Ovary (tissue), 3 donors: Measurements from ENCODE around the gene ING4.

Experiments
- EP300 ChIP-seq: sonication (generic); formaldehyde crosslinking; IDR thresholded peaks from one replicate; pipeline ENCODE4 v1.6.1; 2017; ENCODE audit warnings: antibody characterized with exemption
- POLR2A ChIP-seq: fragments of 450-650 bp; IDR thresholded peaks from one replicate; pipeline ENCODE4 v1.6.1; 2017; ENCODE audit warnings: antibody characterized with exemption, mild to moderate bottlenecking, moderate library complexity
- TF ChIP-seq, protein P1 (sequence below), 3 donors: fragments of 450-650 bp in 2 of 3; fragments of 200-600 bp in 1 of 3; IDR thresholded peaks; one replicate each; pipeline versions ENCODE4 v1.5.1 to v1.8.0; 2016 to 2022; ENCODE audit warnings: antibody characterized with exemption in 3 of 3, mild to moderate bottlenecking in 1 of 3
- donor health status: DM: no; HTN: no; CAD: no.

DNA sequence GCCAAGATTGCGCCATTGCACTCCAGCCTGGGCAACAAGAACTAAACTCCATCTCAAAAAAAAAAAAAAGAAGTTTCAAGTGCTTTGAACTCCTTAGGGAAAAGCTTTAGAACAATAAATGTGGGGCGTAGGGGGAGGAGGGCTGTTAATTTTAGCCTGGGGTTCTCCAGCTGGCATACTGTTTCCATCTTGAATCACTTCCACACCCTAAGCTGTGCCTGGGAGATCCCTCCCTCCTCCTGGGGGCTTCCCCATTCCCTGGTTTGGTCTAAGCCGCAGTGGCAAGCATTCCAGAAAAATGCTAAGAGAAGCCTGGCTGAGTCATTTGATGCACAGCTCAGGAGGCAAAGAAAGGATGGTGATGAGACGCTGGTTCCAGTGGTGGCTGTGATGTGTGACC lies 28.6 kb upstream of the ING4 start:
- TF ChIP-seq, protein P1, sequence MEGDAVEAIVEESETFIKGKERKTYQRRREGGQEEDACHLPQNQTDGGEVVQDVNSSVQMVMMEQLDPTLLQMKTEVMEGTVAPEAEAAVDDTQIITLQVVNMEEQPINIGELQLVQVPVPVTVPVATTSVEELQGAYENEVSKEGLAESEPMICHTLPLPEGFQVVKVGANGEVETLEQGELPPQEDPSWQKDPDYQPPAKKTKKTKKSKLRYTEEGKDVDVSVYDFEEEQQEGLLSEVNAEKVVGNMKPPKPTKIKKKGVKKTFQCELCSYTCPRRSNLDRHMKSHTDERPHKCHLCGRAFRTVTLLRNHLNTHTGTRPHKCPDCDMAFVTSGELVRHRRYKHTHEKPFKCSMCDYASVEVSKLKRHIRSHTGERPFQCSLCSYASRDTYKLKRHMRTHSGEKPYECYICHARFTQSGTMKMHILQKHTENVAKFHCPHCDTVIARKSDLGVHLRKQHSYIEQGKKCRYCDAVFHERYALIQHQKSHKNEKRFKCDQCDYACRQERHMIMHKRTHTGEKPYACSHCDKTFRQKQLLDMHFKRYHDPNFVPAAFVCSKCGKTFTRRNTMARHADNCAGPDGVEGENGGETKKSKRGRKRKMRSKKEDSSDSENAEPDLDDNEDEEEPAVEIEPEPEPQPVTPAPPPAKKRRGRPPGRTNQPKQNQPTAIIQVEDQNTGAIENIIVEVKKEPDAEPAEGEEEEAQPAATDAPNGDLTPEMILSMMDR (IDR thresholded peaks at IDR 0.05) = no peak
- TF ChIP-seq POLR2A (no peak), EP300 (no peak)
